Measurements from ENCODE around the gene CEP128. TPM values are rescaled to one million over a fixed set of nuclear protein-coding genes. Genes with fewer than 3 reads are reported as not detected.

The CEP128 gene
- total RNA-seq, 2 experiments from 2014 or later, result 71.9 to 137 TPM

DNA sequence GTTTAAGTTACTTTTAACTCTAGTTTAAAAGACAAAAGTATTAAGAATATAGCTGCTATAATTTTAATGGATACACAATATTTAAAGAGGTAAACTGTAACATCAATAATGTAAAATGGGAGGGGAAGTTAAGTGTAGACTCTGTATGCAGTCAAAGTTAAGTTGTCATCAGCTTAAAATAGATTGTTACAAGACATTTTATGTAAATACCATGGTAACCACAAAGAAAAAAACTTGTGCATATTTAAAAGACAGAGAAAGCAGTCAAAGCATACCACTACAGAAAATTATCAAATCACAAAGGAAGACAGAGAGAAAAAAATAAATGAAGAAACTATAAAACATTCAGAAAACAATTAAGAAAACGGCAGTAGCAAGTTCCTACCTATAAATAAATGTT lies 73.3 kb downstream of the CEP128 start:
- TF ChIP-seq, protein P1, sequence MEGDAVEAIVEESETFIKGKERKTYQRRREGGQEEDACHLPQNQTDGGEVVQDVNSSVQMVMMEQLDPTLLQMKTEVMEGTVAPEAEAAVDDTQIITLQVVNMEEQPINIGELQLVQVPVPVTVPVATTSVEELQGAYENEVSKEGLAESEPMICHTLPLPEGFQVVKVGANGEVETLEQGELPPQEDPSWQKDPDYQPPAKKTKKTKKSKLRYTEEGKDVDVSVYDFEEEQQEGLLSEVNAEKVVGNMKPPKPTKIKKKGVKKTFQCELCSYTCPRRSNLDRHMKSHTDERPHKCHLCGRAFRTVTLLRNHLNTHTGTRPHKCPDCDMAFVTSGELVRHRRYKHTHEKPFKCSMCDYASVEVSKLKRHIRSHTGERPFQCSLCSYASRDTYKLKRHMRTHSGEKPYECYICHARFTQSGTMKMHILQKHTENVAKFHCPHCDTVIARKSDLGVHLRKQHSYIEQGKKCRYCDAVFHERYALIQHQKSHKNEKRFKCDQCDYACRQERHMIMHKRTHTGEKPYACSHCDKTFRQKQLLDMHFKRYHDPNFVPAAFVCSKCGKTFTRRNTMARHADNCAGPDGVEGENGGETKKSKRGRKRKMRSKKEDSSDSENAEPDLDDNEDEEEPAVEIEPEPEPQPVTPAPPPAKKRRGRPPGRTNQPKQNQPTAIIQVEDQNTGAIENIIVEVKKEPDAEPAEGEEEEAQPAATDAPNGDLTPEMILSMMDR (conservative IDR thresholded peaks at IDR 0.05; ENCODE audit: low read length), result no peak
- no peak for TF ChIP-seq EZH2phosphoT487 (IDR thresholded peaks at IDR 0.05; ENCODE audit: borderline replicate concordance, low read depth, low read length)
- H2AFZ ChIP-seq (ENCODE audit: low read length), result no peak overlapping the region
- peaks cover 57% of the 10 kb centered on the region for H3K36me3 ChIP-seq (ENCODE audit: insufficient read depth, low read length)
- no peak overlapping the region for H3K4me3 ChIP-seq (ENCODE audit: low read depth, low read length, poor library complexity, severe bottlenecking)
- no peaks in the 10 kb centered on the region for H4K20me1 ChIP-seq (ENCODE audit: insufficient read depth, low read length)
- H3K9me3 ChIP-seq (ENCODE audit: low read length), result peaks cover 34% of the 10 kb centered on the region; the same call in 1 of the 2 replicates
- no peak overlapping the region for H3K27ac ChIP-seq (ENCODE audit: low read depth, low read length, poor library complexity, severe bottlenecking)
- H3K79me2 ChIP-seq (ENCODE audit: insufficient read depth, low read depth, low read length), result peaks cover 4% of the 10 kb centered on the region; the same call in 1 of the 2 replicates
- H3K9me2 ChIP-seq (ENCODE audit: insufficient read depth, low read length), result no peaks in the 10 kb centered on the region
- H3K4me1 ChIP-seq (ENCODE audit: insufficient read depth, low read length, poor library complexity, severe bottlenecking), result no peaks in the 10 kb centered on the region
- CTCF ChIA-PET (ENCODE audit: unreplicated experiment), result no interaction called here
- BruUV-seq (replicated peaks), result no TSS peak
- DNase-seq (ENCODE audit: low spot score), result no peak
- POLR2A ChIA-PET, result interaction anchor here (0.7 to 1.1 kb wide), 4 partner anchors 9 to 393 kb away, joined by 3 to 5 read pairs (median 3); no protein-coding TSS in a partner anchor
- no peak overlapping the region for H3K4me2 ChIP-seq (ENCODE audit: low read length)
- intact Hi-C loops (cut with micrococcal nuclease; ENCODE audit: unreplicated experiment), result no loop called here

DNA sequence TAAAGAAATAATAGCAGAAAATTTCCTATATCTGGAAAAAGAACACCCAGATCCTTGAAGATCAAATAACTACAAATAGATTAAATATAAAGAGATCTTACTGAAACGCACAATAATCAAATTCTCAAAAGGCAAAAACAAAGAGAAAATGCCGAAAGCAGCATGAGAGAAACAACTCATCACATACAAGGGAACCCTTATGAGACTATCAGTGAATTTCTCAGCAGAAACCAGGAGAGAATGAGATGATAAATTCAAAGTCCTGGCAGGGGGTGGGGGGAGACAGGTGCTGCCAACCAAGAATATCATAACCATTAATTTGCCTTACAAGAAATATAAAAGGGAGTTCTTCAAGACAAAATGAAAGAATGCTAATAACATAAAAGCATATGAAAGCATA lies 73.7 kb downstream of the CEP128 start:
- H3K9me3 ChIP-seq (ENCODE audit: low read length), result peaks cover 34% of the 10 kb centered on the region; the same call in 1 of the 2 replicates
- H3K9me2 ChIP-seq (ENCODE audit: insufficient read depth, low read length), result no peaks in the 10 kb centered on the region
- H2AFZ ChIP-seq (ENCODE audit: low read length), result no peak overlapping the region
- no peaks in the 10 kb centered on the region for H4K20me1 ChIP-seq (ENCODE audit: insufficient read depth, low read length)
- H3K36me3 ChIP-seq (ENCODE audit: insufficient read depth, low read length), result peaks cover 52% of the 10 kb centered on the region
- intact Hi-C loops (cut with micrococcal nuclease; ENCODE audit: unreplicated experiment), result no loop called here
- POLR2A ChIA-PET, result no interaction called here
- DNase-seq (ENCODE audit: low spot score), result no peak
- H3K4me3 ChIP-seq (ENCODE audit: low read depth, low read length, poor library complexity, severe bottlenecking), result no peak overlapping the region
- no peak overlapping the region for H3K27ac ChIP-seq (ENCODE audit: low read depth, low read length, poor library complexity, severe bottlenecking)
- no peaks in the 10 kb centered on the region for H3K4me1 ChIP-seq (ENCODE audit: insufficient read depth, low read length, poor library complexity, severe bottlenecking)
- peaks cover 4% of the 10 kb centered on the region; the same call in 1 of the 2 replicates for H3K79me2 ChIP-seq (ENCODE audit: insufficient read depth, low read depth, low read length)
- no TSS peak for BruUV-seq (replicated peaks)
- CTCF ChIA-PET (ENCODE audit: unreplicated experiment), result no interaction called here
- H3K4me2 ChIP-seq (ENCODE audit: low read length), result no peak overlapping the region
- TF ChIP-seq, protein P1 (conservative IDR thresholded peaks at IDR 0.05; ENCODE audit: low read length), result no peak
- TF ChIP-seq EZH2phosphoT487 (IDR thresholded peaks at IDR 0.05; ENCODE audit: borderline replicate concordance, low read depth, low read length), result no peak

DNA sequence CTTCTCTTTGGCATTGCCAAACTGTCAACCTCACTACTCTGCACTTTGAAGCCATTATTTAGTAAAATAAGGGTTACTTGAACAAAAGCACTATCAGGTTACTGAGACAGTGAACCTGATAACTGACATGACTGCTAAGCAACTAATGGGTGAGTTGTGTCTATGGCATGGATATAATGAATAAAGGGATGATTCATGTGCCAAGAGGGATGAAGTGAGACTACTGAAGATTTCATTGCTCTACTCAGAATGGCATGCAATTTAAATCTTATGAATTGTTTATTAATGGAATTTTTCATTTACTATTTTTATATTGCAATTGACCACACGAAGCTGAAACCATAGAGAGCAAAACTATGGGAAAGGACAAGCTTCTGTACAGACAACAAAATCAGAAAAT lies 74.4 kb downstream of the CEP128 start:
- Histone ChIP-seq H4K20me1 (ENCODE audit: insufficient read depth, low read length) (no peaks in the 10 kb centered on the region), H3K27ac (ENCODE audit: low read depth, low read length, poor library complexity, severe bottlenecking) (no peak overlapping the region), H3K4me2 (ENCODE audit: low read length) (no peak overlapping the region), H3K9me2 (ENCODE audit: insufficient read depth, low read length) (no peaks in the 10 kb centered on the region), H3K4me3 (ENCODE audit: low read depth, low read length, poor library complexity, severe bottlenecking) (no peak overlapping the region), H3K79me2 (ENCODE audit: insufficient read depth, low read depth, low read length) (peaks cover 4% of the 10 kb centered on the region; the same call in 1 of the 2 replicates), H2AFZ (ENCODE audit: low read length) (no peak overlapping the region), H3K4me1 (ENCODE audit: insufficient read depth, low read length, poor library complexity, severe bottlenecking) (no peaks in the 10 kb centered on the region), H3K9me3 (ENCODE audit: low read length) (peaks cover 34% of the 10 kb centered on the region; the same call in 1 of the 2 replicates), H3K36me3 (ENCODE audit: insufficient read depth, low read length) (peaks cover 52% of the 10 kb centered on the region)
- intact Hi-C loops (cut with micrococcal nuclease; ENCODE audit: unreplicated experiment), result no loop called here
- ChIA-PET POLR2A (no interaction called here), CTCF (ENCODE audit: unreplicated experiment) (no interaction called here)
- TF ChIP-seq, protein P1 (conservative IDR thresholded peaks at IDR 0.05; ENCODE audit: low read length), result no peak
- no peak for TF ChIP-seq EZH2phosphoT487 (IDR thresholded peaks at IDR 0.05; ENCODE audit: borderline replicate concordance, low read depth, low read length)
- DNase-seq (ENCODE audit: low spot score), result no peak
- no TSS peak for BruUV-seq (replicated peaks)

All from OCI-LY7 (cell line).